ENCODE measurements around the gene ADAMTS16. TPM values are rescaled to one million over a fixed set of nuclear protein-coding genes. Genes with fewer than 3 reads are reported as not detected.

Gene ADAMTS16
- total RNA-seq, 3 donors from 2014 or later, result 0.10 to 0.35 (median 0.26) TPM

DNA sequence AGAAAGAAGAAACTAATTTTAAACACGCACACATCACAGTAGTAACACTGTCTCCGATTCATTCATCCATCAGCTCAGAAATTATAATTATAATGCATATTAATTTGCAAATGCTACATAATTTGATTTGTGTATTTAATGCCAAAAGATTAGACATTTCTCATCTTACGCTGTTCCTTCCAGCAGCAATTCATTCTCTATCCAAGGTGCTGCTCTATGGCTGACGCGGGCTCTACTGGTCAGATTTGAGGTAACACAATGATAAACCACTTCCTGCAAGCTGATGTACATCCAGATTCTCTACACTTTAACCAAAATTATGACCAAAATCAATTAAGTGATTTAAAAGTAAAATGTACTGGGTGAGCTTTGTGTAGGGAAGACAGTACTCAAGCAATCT is 204.5 kb downstream of the ADAMTS16 start:
- TF ChIP-seq, protein P1, sequence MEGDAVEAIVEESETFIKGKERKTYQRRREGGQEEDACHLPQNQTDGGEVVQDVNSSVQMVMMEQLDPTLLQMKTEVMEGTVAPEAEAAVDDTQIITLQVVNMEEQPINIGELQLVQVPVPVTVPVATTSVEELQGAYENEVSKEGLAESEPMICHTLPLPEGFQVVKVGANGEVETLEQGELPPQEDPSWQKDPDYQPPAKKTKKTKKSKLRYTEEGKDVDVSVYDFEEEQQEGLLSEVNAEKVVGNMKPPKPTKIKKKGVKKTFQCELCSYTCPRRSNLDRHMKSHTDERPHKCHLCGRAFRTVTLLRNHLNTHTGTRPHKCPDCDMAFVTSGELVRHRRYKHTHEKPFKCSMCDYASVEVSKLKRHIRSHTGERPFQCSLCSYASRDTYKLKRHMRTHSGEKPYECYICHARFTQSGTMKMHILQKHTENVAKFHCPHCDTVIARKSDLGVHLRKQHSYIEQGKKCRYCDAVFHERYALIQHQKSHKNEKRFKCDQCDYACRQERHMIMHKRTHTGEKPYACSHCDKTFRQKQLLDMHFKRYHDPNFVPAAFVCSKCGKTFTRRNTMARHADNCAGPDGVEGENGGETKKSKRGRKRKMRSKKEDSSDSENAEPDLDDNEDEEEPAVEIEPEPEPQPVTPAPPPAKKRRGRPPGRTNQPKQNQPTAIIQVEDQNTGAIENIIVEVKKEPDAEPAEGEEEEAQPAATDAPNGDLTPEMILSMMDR (IDR thresholded peaks at IDR 0.05), result no peak
- intact Hi-C loops (cut with DNase I, micrococcal nuclease), result no loop called here
- DNase-seq (no peak), ATAC-seq (no peak)
- H3K36me3 ChIP-seq (ENCODE audit: low read depth), result no peaks in the 10 kb centered on the region
- no peaks in the 10 kb centered on the region for H3K4me1 ChIP-seq (ENCODE audit: low read depth)
- H3K9me3 ChIP-seq, result no peaks in the 10 kb centered on the region
- H3K4me3 ChIP-seq, result no peak overlapping the region

DNA sequence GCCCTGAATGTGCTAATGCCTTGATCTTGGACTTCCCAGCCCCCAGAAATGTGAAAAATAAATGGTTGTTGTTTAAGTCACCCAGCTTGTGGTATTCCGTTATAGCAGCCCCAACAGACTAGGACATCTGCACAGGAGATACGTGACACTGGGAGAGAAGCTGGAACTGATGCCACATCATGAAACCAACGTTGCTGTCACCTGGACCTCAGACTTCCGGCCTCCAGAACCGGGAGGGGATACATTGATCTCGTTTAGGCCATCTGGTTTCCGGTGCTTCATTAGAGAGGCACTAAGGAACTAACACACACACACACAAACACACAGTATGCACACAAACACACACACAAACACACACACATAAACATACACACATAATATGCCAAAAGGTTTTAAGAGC is 207.3 kb downstream of the ADAMTS16 start:
- Histone ChIP-seq H3K36me3 (ENCODE audit: low read depth) (no peaks in the 10 kb centered on the region), H3K4me3 (no peak overlapping the region), H3K9me3 (no peaks in the 10 kb centered on the region), H3K4me1 (ENCODE audit: low read depth) (no peaks in the 10 kb centered on the region)
- TF ChIP-seq, protein P1 (IDR thresholded peaks at IDR 0.05), result no peak
- ATAC-seq, result no peak
- DNase-seq, result no peak
- intact Hi-C loops (cut with DNase I, micrococcal nuclease), result no loop called here

DNA sequence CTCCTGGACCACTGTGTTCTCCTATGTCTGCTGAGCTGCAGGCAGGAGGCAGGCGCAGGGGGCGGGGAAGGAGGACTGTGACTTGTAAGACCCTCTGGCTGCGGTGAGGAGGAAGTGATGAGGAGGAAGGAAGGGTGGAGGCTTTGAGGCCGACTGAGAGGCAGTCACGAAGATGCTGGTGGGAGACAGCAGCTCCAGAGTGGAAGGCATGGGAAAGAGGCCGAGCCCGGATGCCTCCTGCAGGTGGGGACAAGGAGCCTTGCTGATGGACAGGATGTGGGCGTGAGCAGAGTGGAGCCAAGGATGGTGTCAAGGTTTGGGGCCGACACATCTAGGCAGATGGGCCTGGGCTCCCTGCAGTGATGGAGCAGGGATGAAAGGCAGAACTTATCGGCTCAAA is 208.0 kb downstream of the ADAMTS16 start:
- Histone ChIP-seq H3K4me1 (ENCODE audit: low read depth) (no peaks in the 10 kb centered on the region), H3K4me3 (no peak overlapping the region), H3K36me3 (ENCODE audit: low read depth) (no peaks in the 10 kb centered on the region), H3K9me3 (no peaks in the 10 kb centered on the region)
- intact Hi-C loops (cut with DNase I, micrococcal nuclease), result no loop called here
- no peak for DNase-seq
- ATAC-seq, result no peak
- TF ChIP-seq, protein P1 (IDR thresholded peaks at IDR 0.05), result no peak

DNA sequence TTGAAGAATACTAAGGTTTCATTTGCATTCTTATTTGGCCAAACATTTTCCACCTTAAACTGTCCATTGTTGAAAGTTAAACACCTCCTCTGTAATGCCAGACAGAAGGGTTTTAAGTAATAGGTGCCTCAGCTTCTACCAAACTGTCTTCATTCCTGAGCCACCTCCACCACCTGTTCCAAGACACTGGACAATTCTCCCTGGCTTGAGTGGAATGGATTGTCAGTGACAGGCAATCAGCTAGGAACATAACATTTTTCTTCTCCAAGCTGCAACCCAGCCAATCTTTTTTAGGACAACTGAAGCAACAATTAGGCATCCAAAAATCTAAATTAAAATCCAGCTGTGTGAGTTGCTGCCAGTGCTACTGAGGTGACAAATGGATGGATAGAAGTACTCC is 208.4 kb downstream of the ADAMTS16 start:
- ATAC-seq, result no peak
- no peaks in the 10 kb centered on the region for H3K4me1 ChIP-seq (ENCODE audit: low read depth)
- no peaks in the 10 kb centered on the region for H3K9me3 ChIP-seq
- no peak overlapping the region for H3K4me3 ChIP-seq
- TF ChIP-seq, protein P1 (IDR thresholded peaks at IDR 0.05), result no peak
- H3K36me3 ChIP-seq (ENCODE audit: low read depth), result no peaks in the 10 kb centered on the region
- no peak for DNase-seq
- intact Hi-C loops (cut with DNase I, micrococcal nuclease), result no loop called here

DNA sequence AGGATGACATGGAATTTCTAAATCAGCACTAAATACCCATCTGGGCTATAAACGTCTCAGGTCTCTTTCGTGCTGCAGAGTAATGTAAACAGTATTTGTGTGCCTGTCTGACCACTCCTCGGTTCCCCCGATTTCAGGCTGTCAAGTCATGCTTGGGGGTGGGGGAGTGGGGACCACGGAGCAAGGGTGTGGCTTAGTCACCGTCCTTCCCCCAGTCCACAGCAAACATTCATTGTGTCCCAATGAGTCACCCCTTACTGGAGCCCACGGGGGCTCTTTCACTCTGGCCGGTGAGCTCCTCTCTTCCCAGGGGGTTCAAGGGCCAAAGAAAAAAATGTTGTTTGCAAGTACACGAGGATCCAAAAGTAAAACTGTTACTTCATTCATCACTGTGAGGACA is 210.0 kb downstream of the ADAMTS16 start:
- no peak for DNase-seq
- no peak overlapping the region for H3K4me3 ChIP-seq
- no peak for ATAC-seq
- H3K4me1 ChIP-seq (ENCODE audit: low read depth), result no peaks in the 10 kb centered on the region
- TF ChIP-seq, protein P1 (IDR thresholded peaks at IDR 0.05), result no peak
- no peaks in the 10 kb centered on the region for H3K9me3 ChIP-seq
- intact Hi-C loops (cut with DNase I, micrococcal nuclease), result no loop called here
- no peaks in the 10 kb centered on the region for H3K36me3 ChIP-seq (ENCODE audit: low read depth)

DNA sequence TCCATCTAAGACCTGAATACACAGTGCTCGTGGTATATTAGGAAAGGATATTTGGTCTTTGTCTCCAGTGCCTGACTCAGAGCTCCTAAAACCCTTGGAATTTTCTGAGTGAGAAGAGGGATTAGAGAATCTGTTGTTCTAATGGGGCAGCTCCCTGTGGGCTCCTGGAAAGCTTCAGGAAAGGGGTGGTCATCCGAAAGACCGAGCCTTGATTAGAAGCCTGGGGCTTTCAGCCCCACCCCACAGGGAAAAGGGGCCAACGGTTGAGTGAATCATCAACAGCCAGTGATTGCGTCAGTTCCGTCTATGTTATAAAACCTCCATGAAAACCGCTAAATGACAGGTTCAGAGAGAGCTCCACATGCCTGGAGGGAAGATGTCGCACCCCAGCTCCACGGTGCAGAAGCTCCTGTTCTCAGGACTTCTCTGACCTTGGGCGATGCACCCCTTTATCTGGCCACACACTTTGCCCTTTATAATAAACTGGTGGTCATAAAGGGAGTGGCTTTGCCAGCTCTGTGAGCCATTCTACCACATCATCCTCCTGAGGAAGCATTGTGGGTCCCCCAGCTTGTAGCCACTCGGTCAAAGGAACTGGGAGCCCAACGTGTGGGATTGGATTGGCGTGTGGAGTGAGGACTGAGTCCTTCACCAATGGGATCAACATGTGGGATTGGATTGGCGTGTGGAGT is 211.3 kb downstream of the ADAMTS16 start:
- H3K9me3 ChIP-seq, result no peaks in the 10 kb centered on the region
- no peak for ATAC-seq

More for the DNA sequence above, 211.3 kb downstream of the ADAMTS16 start:
- TF ChIP-seq, protein P1 (IDR thresholded peaks at IDR 0.05), result no peak
- no peak for DNase-seq
- Histone ChIP-seq H3K4me1 (ENCODE audit: low read depth) (no peaks in the 10 kb centered on the region), H3K4me3 (no peak overlapping the region), H3K36me3 (ENCODE audit: low read depth) (no peaks in the 10 kb centered on the region)
- intact Hi-C loops (cut with DNase I, micrococcal nuclease), result no loop called here
